ENCODE measurements around the gene SLC37A3.

- TF ChIP-seq ZFP30 (CRISPR knock-in tag; IDR thresholded peaks at IDR 0.05): no peak
- TF ChIP-seq, protein P1, sequence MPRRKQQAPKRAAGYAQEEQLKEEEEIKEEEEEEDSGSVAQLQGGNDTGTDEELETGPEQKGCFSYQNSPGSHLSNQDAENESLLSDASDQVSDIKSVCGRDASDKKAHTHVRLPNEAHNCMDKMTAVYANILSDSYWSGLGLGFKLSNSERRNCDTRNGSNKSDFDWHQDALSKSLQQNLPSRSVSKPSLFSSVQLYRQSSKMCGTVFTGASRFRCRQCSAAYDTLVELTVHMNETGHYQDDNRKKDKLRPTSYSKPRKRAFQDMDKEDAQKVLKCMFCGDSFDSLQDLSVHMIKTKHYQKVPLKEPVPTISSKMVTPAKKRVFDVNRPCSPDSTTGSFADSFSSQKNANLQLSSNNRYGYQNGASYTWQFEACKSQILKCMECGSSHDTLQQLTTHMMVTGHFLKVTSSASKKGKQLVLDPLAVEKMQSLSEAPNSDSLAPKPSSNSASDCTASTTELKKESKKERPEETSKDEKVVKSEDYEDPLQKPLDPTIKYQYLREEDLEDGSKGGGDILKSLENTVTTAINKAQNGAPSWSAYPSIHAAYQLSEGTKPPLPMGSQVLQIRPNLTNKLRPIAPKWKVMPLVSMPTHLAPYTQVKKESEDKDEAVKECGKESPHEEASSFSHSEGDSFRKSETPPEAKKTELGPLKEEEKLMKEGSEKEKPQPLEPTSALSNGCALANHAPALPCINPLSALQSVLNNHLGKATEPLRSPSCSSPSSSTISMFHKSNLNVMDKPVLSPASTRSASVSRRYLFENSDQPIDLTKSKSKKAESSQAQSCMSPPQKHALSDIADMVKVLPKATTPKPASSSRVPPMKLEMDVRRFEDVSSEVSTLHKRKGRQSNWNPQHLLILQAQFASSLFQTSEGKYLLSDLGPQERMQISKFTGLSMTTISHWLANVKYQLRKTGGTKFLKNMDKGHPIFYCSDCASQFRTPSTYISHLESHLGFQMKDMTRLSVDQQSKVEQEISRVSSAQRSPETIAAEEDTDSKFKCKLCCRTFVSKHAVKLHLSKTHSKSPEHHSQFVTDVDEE (CRISPR knock-in tag; IDR thresholded peaks at IDR 0.05): no peak
- TF ChIP-seq, protein P2, sequence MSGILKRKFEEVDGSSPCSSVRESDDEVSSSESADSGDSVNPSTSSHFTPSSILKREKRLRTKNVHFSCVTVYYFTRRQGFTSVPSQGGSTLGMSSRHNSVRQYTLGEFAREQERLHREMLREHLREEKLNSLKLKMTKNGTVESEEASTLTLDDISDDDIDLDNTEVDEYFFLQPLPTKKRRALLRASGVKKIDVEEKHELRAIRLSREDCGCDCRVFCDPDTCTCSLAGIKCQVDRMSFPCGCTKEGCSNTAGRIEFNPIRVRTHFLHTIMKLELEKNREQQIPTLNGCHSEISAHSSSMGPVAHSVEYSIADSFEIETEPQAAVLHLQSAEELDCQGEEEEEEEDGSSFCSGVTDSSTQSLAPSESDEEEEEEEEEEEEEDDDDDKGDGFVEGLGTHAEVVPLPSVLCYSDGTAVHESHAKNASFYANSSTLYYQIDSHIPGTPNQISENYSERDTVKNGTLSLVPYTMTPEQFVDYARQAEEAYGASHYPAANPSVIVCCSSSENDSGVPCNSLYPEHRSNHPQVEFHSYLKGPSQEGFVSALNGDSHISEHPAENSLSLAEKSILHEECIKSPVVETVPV (CRISPR knock-in tag; IDR thresholded peaks at IDR 0.05): no peak
- TF ChIP-seq ISL1 (CRISPR knock-in tag; IDR thresholded peaks at IDR 0.05): no peak
- TF ChIP-seq RARB (CRISPR knock-in tag; IDR thresholded peaks at IDR 0.05): no peak
- no peak for TF ChIP-seq ZNF565 (CRISPR knock-in tag; conservative IDR thresholded peaks at IDR 0.05; ENCODE audit: low read depth)
- no peak for TF ChIP-seq SNAI2 (CRISPR knock-in tag; IDR thresholded peaks at IDR 0.05)
- TF ChIP-seq PATZ1 (CRISPR knock-in tag; IDR thresholded peaks at IDR 0.05; ENCODE audit: borderline replicate concordance): no peak
- TF ChIP-seq ZFP3 (CRISPR knock-in tag; IDR thresholded peaks at IDR 0.05): no peak
- TF ChIP-seq PPARA (CRISPR knock-in tag; IDR thresholded peaks at IDR 0.05; ENCODE audit: borderline replicate concordance): no peak
- no peak for TF ChIP-seq TCF4 (CRISPR knock-in tag; IDR thresholded peaks at IDR 0.05; ENCODE audit: borderline replicate concordance)
- TF ChIP-seq ZNF8 (CRISPR knock-in tag; IDR thresholded peaks at IDR 0.05): no peak
- TF ChIP-seq OSR1 (CRISPR knock-in tag; IDR thresholded peaks at IDR 0.05): no peak
These were observed 67.7 kb downstream of the SLC37A3 start for GRCh38 chr7:140330595-140330994.

Data from SK-N-SH treated with all-trans-retinoic acid at 6 μM for 48 hours (cell line).